ENCODE measurements around the gene PHKG1. TPM values are rescaled to one million over a fixed set of nuclear protein-coding genes. Genes with fewer than 3 reads are reported as not detected.
A peak's percentile ranks its signal among the peaks of the same experiment; 100 is the strongest.
"Not testable (repeated sequence)": the region's sequence is repeated elsewhere in the genome, so short reads cannot be mapped to it uniquely, and the experiment has no call there.

Gene PHKG1
- 1.3 TPM for total RNA-seq (2013)
- polyA plus RNA-seq (1 to 10 TPM in 1 of 3 donors, not detected in 2; 1.1 TPM), polyA minus RNA-seq (0.97 and 2.4 TPM in 2 replicates), total RNA-seq (1.1 to 8.3 (median 3.2) reads per million in 11 experiments)

- Mint-ChIP-seq H3K9me3 (peaks cover 0 to 3% (median 0%) of the 10 kb centered on the region in 7 donors), H3K4me1 (no peaks in the 10 kb centered on the region), H3K4me3 (no peak within 1 kb of the TSS), H3K27me3 (ENCODE audit: low read depth in 3 of 3) (peaks cover 0 to 3% (median 0%) of the 10 kb centered on the region in 3 donors), H3K27ac (peak within 1 kb of the TSS in 2 of 7 donors; percentile 9 to 21), H3K36me3 (peaks cover 7 to 13% of the 10 kb centered on the region in 2 donors)
- 74% methylated on average over 16 of the region's 19 CpGs for WGBS (ENCODE audit: insufficient coverage)
- H3K27ac ChIP-seq (ENCODE audit: low read depth in 1 of 2, low read length in 2 of 2) = no peak within 1 kb of the TSS
- no peak within 1 kb of the TSS for H3K4me2 ChIP-seq (replicated peaks; ENCODE audit: extremely low read depth, low read length, poor library complexity, severe bottlenecking)
- no peak within 1 kb of the TSS for H2AFZ ChIP-seq (ENCODE audit: insufficient read depth, low read depth, low read length, poor library complexity, severe bottlenecking)
- no peaks in the 10 kb centered on the region for H3K4me1 ChIP-seq (ENCODE audit: control insufficient read depth in 1 of 2, insufficient read depth in 2 of 2, low read length in 2 of 2)
- H3K4me3 ChIP-seq (replicated peaks in 1 of 3; ENCODE audit: low read depth in 2 of 3, low read length in 3 of 3) = no peak within 1 kb of the TSS
- no peaks in the 10 kb centered on the region for H4K20me1 ChIP-seq (ENCODE audit: insufficient read depth, low read length)
- H3K79me2 ChIP-seq (ENCODE audit: insufficient read depth, low read length) = no peaks in the 10 kb centered on the region
- no peaks in the 10 kb centered on the region for H3K9me3 ChIP-seq (replicated peaks in 1 of 2; ENCODE audit: control insufficient read depth in 1 of 2, insufficient read depth in 1 of 2, low read length in 2 of 2)
- no peak within 1 kb of the TSS for H3K9ac ChIP-seq (ENCODE audit: insufficient read depth, low read length, poor library complexity, severe bottlenecking)
- DNase-seq = no peak
- H3K36me3 ChIP-seq (replicated peaks in 1 of 2; ENCODE audit: control insufficient read depth in 1 of 2, insufficient read depth in 2 of 2, low read length in 2 of 2) = peaks cover 0 to 2% of the 10 kb centered on the region in 2 donors
- no peak for TF ChIP-seq CTCF (IDR thresholded peaks at IDR 0.05)
- intact Hi-C loops (cut with micrococcal nuclease) = no loop called here
- H3K27me3 ChIP-seq (ENCODE audit: control insufficient read depth in 2 of 2, insufficient read depth in 2 of 2, low read length in 2 of 2) = no peaks in the 10 kb centered on the region
Observed at GRCh38 chr7:56092789-56093531, at the start of gene PHKG1. Gene PHKG1, minus strand, starts transcription at chr7:56092952. Its CDS starts 4,011 bp downstream, at chr7:56088941.

- H3K27me3 Mint-ChIP-seq (ENCODE audit: low read depth in 3 of 3); H3K27ac Mint-ChIP-seq; H3K79me2 ChIP-seq (ENCODE audit: insufficient read depth, low read length); H3K36me3 Mint-ChIP-seq; H3K9ac ChIP-seq (ENCODE audit: insufficient read depth, low read length, poor library complexity, severe bottlenecking); H4K20me1 ChIP-seq (ENCODE audit: insufficient read depth, low read length); H3K36me3 ChIP-seq (replicated peaks in 1 of 2; ENCODE audit: control insufficient read depth in 1 of 2, insufficient read depth in 2 of 2, low read length in 2 of 2); H3K4me1 Mint-ChIP-seq; H3K27ac ChIP-seq (ENCODE audit: low read depth in 1 of 2, low read length in 2 of 2); H3K4me2 ChIP-seq (replicated peaks; ENCODE audit: extremely low read depth, low read length, poor library complexity, severe bottlenecking); H3K4me1 ChIP-seq (ENCODE audit: control insufficient read depth in 1 of 2, insufficient read depth in 2 of 2, low read length in 2 of 2); H2AFZ ChIP-seq (ENCODE audit: insufficient read depth, low read depth, low read length, poor library complexity, severe bottlenecking); H3K4me3 ChIP-seq (replicated peaks in 1 of 3; ENCODE audit: low read depth in 2 of 3, low read length in 3 of 3); intact Hi-C loops (cut with micrococcal nuclease); H3K27me3 ChIP-seq (ENCODE audit: control insufficient read depth in 2 of 2, insufficient read depth in 2 of 2, low read length in 2 of 2); H3K4me3 Mint-ChIP-seq; DNase-seq: not testable (repeated sequence)
- peaks cover 0 to 13% of the 10 kb centered on the region in 2 donors for H3K9me3 ChIP-seq (replicated peaks in 1 of 2; ENCODE audit: control insufficient read depth in 1 of 2, insufficient read depth in 1 of 2, low read length in 2 of 2)
- peaks cover 5 to 38% (median 18%) of the 10 kb centered on the region in 7 donors for H3K9me3 Mint-ChIP-seq
- 83% methylated on average over 1 of the region's 2 CpGs for WGBS (ENCODE audit: insufficient coverage)
Observed at GRCh38 chr7:56131062-56131461, 38.3 kb upstream of the PHKG1 start.

Measured in CD14-positive monocyte (primary cell).